OCI-LY1 (cell line): ENCODE data around the gene TFEB.

Experiments
- H2AFZ ChIP-seq: fragments of 200-600 bp; sonication (generic), shearing (Covaris generic); 2 replicates; pipeline ENCODE4 v1.6.0; 2014; ENCODE audit warnings: antibody characterized with exemption, mild to moderate bottlenecking, low read length
- H3F3A ChIP-seq: fragments of 200-600 bp; sonication (generic), shearing (Covaris generic); 2 replicates; pipeline ENCODE4 v1.6.0; 2014; ENCODE audit warnings: mild to moderate bottlenecking, antibody characterized with exemption, low read length, moderate library complexity; ENCODE audit not compliant: insufficient read depth
- H3K27ac ChIP-seq: fragments of 200-600 bp; sonication (generic); 2 replicates; pipeline ENCODE4 v1.5.1; 2014; ENCODE audit warnings: low read length, mixed run types, mild to moderate bottlenecking, low read depth; ENCODE audit not compliant: poor library complexity, severe bottlenecking
- H3K27me3 ChIP-seq: fragments of 200-600 bp; sonication (generic); 2 replicates; pipeline ENCODE4 v1.6.0; 2014; ENCODE audit warnings: antibody characterized with exemption, mild to moderate bottlenecking, low read length, moderate library complexity; ENCODE audit not compliant: insufficient read depth
- H3K36me3 ChIP-seq: fragments of 200-600 bp; sonication (generic); 2 replicates; pipeline ENCODE4 v1.6.1; 2014; ENCODE audit warnings: mild to moderate bottlenecking, antibody characterized with exemption, low read length, moderate library complexity, mixed read lengths; ENCODE audit not compliant: insufficient read depth
- H3K4me1 ChIP-seq: fragments of 200-600 bp; sonication (generic); 2 replicates; pipeline ENCODE4 v1.5.1; 2014; ENCODE audit warnings: mild to moderate bottlenecking, low read length, moderate library complexity; ENCODE audit not compliant: insufficient read depth, severe bottlenecking
- H3K4me2 ChIP-seq: fragments of 200-600 bp; sonication (generic), shearing (Covaris generic); 2 replicates; pipeline ENCODE4 v1.6.1; 2014; ENCODE audit warnings: low read length
- H3K4me3 ChIP-seq: fragments of 200-600 bp; sonication (generic); 2 replicates; pipeline ENCODE4 v1.5.1; 2014; ENCODE audit warnings: low read length, low read depth, mild to moderate bottlenecking, mixed read lengths; ENCODE audit not compliant: poor library complexity, severe bottlenecking
- H3K79me2 ChIP-seq: fragments of 200-600 bp; shearing (Covaris generic); 2 replicates; pipeline ENCODE4 v1.6.1; 2016; ENCODE audit warnings: mixed run types, low read length, mixed read lengths; ENCODE audit not compliant: insufficient read depth
- H3K9ac ChIP-seq: fragments of 200-600 bp; sonication (generic), shearing (Covaris generic); 2 replicates; pipeline ENCODE4 v1.6.1; 2014; ENCODE audit warnings: mild to moderate bottlenecking, low read length, mixed read lengths
- H3K9me2 ChIP-seq: fragments of 200-600 bp; sonication (generic), shearing (Covaris generic); 2 replicates; pipeline ENCODE4 v1.6.1; 2014; ENCODE audit warnings: low read depth, mild to moderate bottlenecking, low read length, mixed read lengths
- H3K9me3 ChIP-seq: fragments of 200-600 bp; shearing (Covaris generic); 2 replicates; pipeline ENCODE4 v1.6.1; 2014; ENCODE audit warnings: low read length, mixed read lengths
- H4K20me1 ChIP-seq: fragments of 200-600 bp; sonication (generic), shearing (Covaris generic); 2 replicates; pipeline ENCODE4 v1.6.0; 2016; ENCODE audit warnings: mild to moderate bottlenecking, low read length; ENCODE audit not compliant: insufficient read depth
- EZH2 ChIP-seq: fragments of 200-600 bp; sonication (generic), shearing (Covaris generic); IDR thresholded peaks from 2 replicates; pipeline ENCODE4 v1.8.0; 2017; ENCODE audit warnings: borderline replicate concordance, mixed run types, mild to moderate bottlenecking, antibody characterized with exemption, low read length, moderate library complexity, mixed read lengths
- TF ChIP-seq, protein P1 (sequence below): fragments of 200-600 bp; sonication (generic), shearing (Covaris generic); IDR thresholded peaks from 2 replicates; pipeline ENCODE4 v1.5.1; 2017; ENCODE audit warnings: mild to moderate bottlenecking, antibody characterized with exemption, low read length, moderate library complexity, mixed read lengths

The TFEB gene

DNA sequence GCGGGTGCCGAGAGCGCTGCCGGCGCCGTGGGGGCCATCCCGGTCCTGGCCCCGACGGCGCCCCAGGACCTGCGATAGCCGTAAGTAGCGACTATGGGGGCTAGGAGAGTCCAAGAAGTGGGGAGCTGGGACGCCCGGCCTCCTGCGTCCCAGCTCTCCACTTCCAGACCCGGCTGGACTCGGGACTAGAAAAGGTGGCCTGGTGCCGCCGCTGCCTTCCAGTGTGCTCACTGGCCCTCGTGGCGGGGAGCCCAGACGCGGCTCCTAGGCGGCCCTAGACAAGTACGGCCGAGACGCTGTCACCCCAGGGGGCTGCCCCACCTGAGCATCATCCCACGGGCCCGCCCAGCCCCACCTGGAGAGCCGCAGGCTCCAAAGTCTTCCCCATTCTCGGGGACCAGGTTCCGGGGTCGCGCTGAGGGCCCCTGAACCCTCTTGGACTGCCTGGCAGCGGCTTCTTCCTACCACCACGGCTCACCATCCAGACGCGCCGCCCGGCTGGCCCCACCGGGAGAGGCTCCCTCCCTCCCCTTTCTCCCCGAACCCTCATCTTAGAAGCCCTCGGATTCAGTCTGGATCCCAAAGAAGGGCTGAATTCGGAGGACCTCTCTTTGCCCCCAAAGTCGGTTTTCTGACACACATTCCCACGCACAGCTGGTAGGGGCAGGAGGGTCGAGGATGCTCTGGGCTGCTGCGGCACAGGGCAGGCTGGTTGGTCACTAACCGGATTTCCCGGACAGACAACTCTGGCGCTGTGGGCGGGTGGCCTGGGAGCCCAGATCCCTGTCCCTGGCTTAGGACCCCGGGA, 98.0 kb downstream of the TFEB start:
- Histone ChIP-seq H3K4me3 (no peak overlapping the region), H3K4me2 (no peak overlapping the region), H3K36me3 (no peaks in the 10 kb centered on the region), H3K27me3 (no peaks in the 10 kb centered on the region; the same call in 1 of the 2 replicates), H3K79me2 (no peaks in the 10 kb centered on the region), H4K20me1 (no peaks in the 10 kb centered on the region), H3K9ac (no peak overlapping the region), H2AFZ (no peak overlapping the region), H3F3A (no peaks in the 10 kb centered on the region), H3K9me2 (no peaks in the 10 kb centered on the region), H3K27ac (no peak overlapping the region), H3K9me3 (no peaks in the 10 kb centered on the region), H3K4me1 (no peaks in the 10 kb centered on the region)
- TF ChIP-seq EZH2: no peak
- TF ChIP-seq, protein P1, sequence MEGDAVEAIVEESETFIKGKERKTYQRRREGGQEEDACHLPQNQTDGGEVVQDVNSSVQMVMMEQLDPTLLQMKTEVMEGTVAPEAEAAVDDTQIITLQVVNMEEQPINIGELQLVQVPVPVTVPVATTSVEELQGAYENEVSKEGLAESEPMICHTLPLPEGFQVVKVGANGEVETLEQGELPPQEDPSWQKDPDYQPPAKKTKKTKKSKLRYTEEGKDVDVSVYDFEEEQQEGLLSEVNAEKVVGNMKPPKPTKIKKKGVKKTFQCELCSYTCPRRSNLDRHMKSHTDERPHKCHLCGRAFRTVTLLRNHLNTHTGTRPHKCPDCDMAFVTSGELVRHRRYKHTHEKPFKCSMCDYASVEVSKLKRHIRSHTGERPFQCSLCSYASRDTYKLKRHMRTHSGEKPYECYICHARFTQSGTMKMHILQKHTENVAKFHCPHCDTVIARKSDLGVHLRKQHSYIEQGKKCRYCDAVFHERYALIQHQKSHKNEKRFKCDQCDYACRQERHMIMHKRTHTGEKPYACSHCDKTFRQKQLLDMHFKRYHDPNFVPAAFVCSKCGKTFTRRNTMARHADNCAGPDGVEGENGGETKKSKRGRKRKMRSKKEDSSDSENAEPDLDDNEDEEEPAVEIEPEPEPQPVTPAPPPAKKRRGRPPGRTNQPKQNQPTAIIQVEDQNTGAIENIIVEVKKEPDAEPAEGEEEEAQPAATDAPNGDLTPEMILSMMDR: no peak

DNA sequence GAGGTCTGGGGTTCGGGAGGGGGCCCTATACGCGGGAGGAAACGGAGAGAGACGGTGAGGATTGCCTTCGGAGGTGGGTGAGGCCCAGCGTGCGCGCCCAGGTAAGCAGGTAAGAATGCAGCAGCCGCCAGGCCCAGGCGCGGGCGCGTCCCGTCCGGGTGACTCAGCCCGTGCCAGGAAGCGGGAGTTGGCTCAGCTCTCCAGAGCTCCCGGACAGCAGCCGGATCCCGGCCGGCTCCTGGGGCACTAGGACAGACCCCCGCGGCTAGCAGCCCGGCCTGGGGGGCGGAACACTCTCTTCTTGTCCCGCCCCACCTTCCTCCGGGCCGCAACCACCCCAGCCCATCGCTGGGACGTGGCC, 98.6 kb downstream of the TFEB start:
- Histone ChIP-seq H3K4me3 (no peak overlapping the region), H3K4me2 (no peak overlapping the region), H3K4me1 (no peaks in the 10 kb centered on the region), H3K79me2 (no peaks in the 10 kb centered on the region), H3K9ac (no peak overlapping the region), H3K27me3 (no peaks in the 10 kb centered on the region; the same call in 1 of the 2 replicates), H3K9me2 (no peaks in the 10 kb centered on the region), H3K27ac (no peak overlapping the region), H3K36me3 (no peaks in the 10 kb centered on the region), H3K9me3 (no peaks in the 10 kb centered on the region), H3F3A (no peaks in the 10 kb centered on the region), H2AFZ (no peak overlapping the region), H4K20me1 (no peaks in the 10 kb centered on the region)
- no peak for TF ChIP-seq EZH2
- TF ChIP-seq, protein P1: no peak

DNA sequence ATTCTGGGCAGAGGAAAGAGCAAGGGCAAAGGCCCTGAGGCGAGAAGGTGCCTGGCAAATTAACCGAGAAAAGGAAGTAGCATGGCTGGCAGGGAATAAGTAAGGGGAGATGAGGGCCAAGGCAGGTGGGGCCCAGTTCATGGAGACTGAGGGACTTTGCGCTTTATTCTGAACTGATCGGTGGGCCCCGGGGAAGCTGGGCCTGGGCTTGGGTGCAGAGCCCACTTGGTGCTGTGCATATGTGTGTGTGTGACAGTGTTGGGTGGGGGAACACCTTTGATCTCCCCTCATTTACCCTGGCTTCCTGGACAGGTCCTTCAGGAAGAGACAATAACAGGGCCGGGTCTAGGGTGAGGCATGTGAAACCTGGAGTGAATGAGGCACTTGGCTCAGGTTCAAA, 100.0 kb downstream of the TFEB start:
- TF ChIP-seq, protein P1: no peak
- no peak for TF ChIP-seq EZH2
- no peak overlapping the region for H2AFZ ChIP-seq
- no peaks in the 10 kb centered on the region for H3K9me3 ChIP-seq
- H3K27me3 ChIP-seq: no peaks in the 10 kb centered on the region; the same call in 1 of the 2 replicates
- H3K9me2 ChIP-seq: no peaks in the 10 kb centered on the region
- no peaks in the 10 kb centered on the region for H3F3A ChIP-seq
- no peak overlapping the region for H3K27ac ChIP-seq
- H3K36me3 ChIP-seq: no peaks in the 10 kb centered on the region
- H3K79me2 ChIP-seq: no peaks in the 10 kb centered on the region
- no peaks in the 10 kb centered on the region for H3K4me1 ChIP-seq
- H3K4me3 ChIP-seq: no peak overlapping the region
- H4K20me1 ChIP-seq: no peaks in the 10 kb centered on the region
- no peak overlapping the region for H3K4me2 ChIP-seq
- no peak overlapping the region for H3K9ac ChIP-seq
